H1 (cell line): ENCODE measurements around the gene IDE.

Experiments
- EZH2 ChIP-seq: fragments of 200-600 bp; sonication (generic); IDR thresholded peaks from 2 replicates; pipeline ENCODE4 v1.7.1; 2012; ENCODE audit warnings: low read depth, mild to moderate bottlenecking, moderate library complexity, low read length, inconsistent platforms; ENCODE audit not compliant: severe bottlenecking
- POLR2A ChIP-seq, 2 experiments: IDR thresholded peaks; 1 replicate in 1 of 2; 2 replicates in 1 of 2; pipeline ENCODE4 v1.6.1; 2011; ENCODE audit warnings: low read depth in 2 of 2, low read length in 2 of 2, mild to moderate bottlenecking in 2 of 2; ENCODE audit errors: control extremely low read depth in 1 of 2
- SRF ChIP-seq: IDR thresholded peaks from 2 replicates; pipeline ENCODE4 v1.6.1; 2011; ENCODE audit warnings: mild to moderate bottlenecking, low read depth, low read length, moderate library complexity
- TF ChIP-seq, protein P1 (sequence below), 3 experiments: IDR thresholded peaks; 1 replicate in 2 of 3; 2 replicates in 1 of 3; pipeline versions ENCODE4 v1.5.1 to v1.6.1; 2011; ENCODE audit warnings: low read length in 3 of 3, mild to moderate bottlenecking in 3 of 3, inconsistent platforms in 2 of 3, low read depth in 1 of 3, moderate library complexity in 1 of 3; ENCODE audit not compliant: insufficient read depth in 1 of 3; ENCODE audit errors: control extremely low read depth in 1 of 3

- TF ChIP-seq, protein P1, sequence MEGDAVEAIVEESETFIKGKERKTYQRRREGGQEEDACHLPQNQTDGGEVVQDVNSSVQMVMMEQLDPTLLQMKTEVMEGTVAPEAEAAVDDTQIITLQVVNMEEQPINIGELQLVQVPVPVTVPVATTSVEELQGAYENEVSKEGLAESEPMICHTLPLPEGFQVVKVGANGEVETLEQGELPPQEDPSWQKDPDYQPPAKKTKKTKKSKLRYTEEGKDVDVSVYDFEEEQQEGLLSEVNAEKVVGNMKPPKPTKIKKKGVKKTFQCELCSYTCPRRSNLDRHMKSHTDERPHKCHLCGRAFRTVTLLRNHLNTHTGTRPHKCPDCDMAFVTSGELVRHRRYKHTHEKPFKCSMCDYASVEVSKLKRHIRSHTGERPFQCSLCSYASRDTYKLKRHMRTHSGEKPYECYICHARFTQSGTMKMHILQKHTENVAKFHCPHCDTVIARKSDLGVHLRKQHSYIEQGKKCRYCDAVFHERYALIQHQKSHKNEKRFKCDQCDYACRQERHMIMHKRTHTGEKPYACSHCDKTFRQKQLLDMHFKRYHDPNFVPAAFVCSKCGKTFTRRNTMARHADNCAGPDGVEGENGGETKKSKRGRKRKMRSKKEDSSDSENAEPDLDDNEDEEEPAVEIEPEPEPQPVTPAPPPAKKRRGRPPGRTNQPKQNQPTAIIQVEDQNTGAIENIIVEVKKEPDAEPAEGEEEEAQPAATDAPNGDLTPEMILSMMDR (IDR thresholded peaks at IDR 0.05; ENCODE audit: control extremely low read depth in 1 of 3, insufficient read depth in 1 of 3, low read depth in 1 of 3, low read length in 3 of 3), result no peak
- TF ChIP-seq EZH2, result no peak
- TF ChIP-seq POLR2A (IDR thresholded peaks at IDR 0.05; ENCODE audit: control extremely low read depth in 1 of 2, low read depth in 2 of 2, low read length in 2 of 2), result no peak
- no peak for TF ChIP-seq SRF
These were observed 165.9 kb downstream of the IDE start for GRCh38 chr10:92408017-92408361.
